GM12892 (cell line): ENCODE measurements around the gene IGFLR1.

ENCODE experiments used
- POLR2A ChIP-seq: IDR thresholded peaks from 2 replicates; pipeline ENCODE4 v1.6.1; 2011; ENCODE audit warnings: low read depth, low read length, control low read depth
- POLR2AphosphoS5 ChIP-seq: IDR thresholded peaks from 2 replicates; pipeline ENCODE4 v1.6.1; 2011; ENCODE audit warnings: low read depth, low read length, control low read depth
- TAF1 ChIP-seq: IDR thresholded peaks from 2 replicates; pipeline ENCODE4 v1.6.1; 2011; ENCODE audit warnings: low read depth, mild to moderate bottlenecking, control low read depth, low read length, borderline replicate concordance

GRCh38 chr19:35767288-35768081 lies 25.2 kb upstream of the IGFLR1 start:
- TF ChIP-seq POLR2A, result no peak
- no peak for TF ChIP-seq POLR2AphosphoS5
- no peak for TF ChIP-seq TAF1
